ENCODE measurements around the gene POPDC2. TPM values are rescaled to one million over a fixed set of nuclear protein-coding genes. Genes with fewer than 3 reads are reported as not detected.

The POPDC2 gene
- total RNA-seq, 1 experiment from 2014 or later = 0.48 TPM

DNA sequence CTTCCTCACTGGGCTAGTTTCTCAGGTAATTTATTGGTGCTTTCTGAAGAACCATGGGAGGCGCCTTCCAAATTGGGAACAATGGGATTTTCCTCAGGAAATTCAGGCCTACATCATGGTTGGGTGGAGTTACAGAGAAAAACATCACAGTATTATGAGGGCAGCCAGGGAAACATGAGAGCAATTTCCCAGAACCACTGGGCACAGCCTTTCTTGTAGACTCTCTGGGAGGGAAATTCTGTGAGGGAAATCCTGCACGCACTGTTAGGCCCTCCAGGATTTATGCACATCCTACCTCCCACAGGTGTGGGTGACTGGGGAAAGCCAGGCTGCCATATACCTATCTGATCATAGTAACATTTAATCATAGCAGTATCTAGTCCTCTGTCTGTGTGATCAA, 13.2 kb downstream of the POPDC2 start:
- H3K27me3 Mint-ChIP-seq (ENCODE audit: low read depth) = no peaks in the 10 kb centered on the region
- TF ChIP-seq NFE2L1 (CRISPR knock-in tag; IDR thresholded peaks at IDR 0.05) (no peak), ZNF423 (CRISPR knock-in tag; IDR thresholded peaks at IDR 0.05) (no peak), ELF4 (CRISPR knock-in tag; IDR thresholded peaks at IDR 0.05; ENCODE audit: low read depth) (no peak), ZNF263 (CRISPR knock-in tag; IDR thresholded peaks at IDR 0.05; ENCODE audit: low read depth) (no peak), ZNF671 (CRISPR knock-in tag; IDR thresholded peaks at IDR 0.05) (no peak), SMAD3 (CRISPR knock-in tag; IDR thresholded peaks at IDR 0.05; ENCODE audit: borderline replicate concordance) (no peak), ZNF396 (CRISPR knock-in tag; IDR thresholded peaks at IDR 0.05; ENCODE audit: borderline replicate concordance) (no peak), TCF7 (CRISPR knock-in tag; IDR thresholded peaks at IDR 0.05; ENCODE audit: low read depth) (no peak), IRF2 (CRISPR knock-in tag; IDR thresholded peaks at IDR 0.05; ENCODE audit: borderline replicate concordance, low read depth) (no peak), CBFB (CRISPR knock-in tag; IDR thresholded peaks at IDR 0.05; ENCODE audit: low read depth) (no peak), ZNF138 (CRISPR knock-in tag; conservative IDR thresholded peaks at IDR 0.05) (no peak), ZNF317 (CRISPR knock-in tag; IDR thresholded peaks at IDR 0.05; ENCODE audit: borderline replicate concordance, low read depth) (no peak), NFATC4 (CRISPR knock-in tag; IDR thresholded peaks at IDR 0.05) (no peak)
- TF ChIP-seq, protein P1, sequence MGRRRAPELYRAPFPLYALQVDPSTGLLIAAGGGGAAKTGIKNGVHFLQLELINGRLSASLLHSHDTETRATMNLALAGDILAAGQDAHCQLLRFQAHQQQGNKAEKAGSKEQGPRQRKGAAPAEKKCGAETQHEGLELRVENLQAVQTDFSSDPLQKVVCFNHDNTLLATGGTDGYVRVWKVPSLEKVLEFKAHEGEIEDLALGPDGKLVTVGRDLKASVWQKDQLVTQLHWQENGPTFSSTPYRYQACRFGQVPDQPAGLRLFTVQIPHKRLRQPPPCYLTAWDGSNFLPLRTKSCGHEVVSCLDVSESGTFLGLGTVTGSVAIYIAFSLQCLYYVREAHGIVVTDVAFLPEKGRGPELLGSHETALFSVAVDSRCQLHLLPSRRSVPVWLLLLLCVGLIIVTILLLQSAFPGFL (CRISPR knock-in tag; IDR thresholded peaks at IDR 0.05; ENCODE audit: borderline replicate concordance) = no peak
- TF ChIP-seq, protein P2, sequence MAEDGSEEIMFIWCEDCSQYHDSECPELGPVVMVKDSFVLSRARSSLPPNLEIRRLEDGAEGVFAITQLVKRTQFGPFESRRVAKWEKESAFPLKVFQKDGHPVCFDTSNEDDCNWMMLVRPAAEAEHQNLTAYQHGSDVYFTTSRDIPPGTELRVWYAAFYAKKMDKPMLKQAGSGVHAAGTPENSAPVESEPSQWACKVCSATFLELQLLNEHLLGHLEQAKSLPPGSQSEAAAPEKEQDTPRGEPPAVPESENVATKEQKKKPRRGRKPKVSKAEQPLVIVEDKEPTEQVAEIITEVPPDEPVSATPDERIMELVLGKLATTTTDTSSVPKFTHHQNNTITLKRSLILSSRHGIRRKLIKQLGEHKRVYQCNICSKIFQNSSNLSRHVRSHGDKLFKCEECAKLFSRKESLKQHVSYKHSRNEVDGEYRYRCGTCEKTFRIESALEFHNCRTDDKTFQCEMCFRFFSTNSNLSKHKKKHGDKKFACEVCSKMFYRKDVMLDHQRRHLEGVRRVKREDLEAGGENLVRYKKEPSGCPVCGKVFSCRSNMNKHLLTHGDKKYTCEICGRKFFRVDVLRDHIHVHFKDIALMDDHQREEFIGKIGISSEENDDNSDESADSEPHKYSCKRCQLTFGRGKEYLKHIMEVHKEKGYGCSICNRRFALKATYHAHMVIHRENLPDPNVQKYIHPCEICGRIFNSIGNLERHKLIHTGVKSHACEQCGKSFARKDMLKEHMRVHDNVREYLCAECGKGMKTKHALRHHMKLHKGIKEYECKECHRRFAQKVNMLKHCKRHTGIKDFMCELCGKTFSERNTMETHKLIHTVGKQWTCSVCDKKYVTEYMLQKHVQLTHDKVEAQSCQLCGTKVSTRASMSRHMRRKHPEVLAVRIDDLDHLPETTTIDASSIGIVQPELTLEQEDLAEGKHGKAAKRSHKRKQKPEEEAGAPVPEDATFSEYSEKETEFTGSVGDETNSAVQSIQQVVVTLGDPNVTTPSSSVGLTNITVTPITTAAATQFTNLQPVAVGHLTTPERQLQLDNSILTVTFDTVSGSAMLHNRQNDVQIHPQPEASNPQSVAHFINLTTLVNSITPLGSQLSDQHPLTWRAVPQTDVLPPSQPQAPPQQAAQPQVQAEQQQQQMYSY (CRISPR knock-in tag; IDR thresholded peaks at IDR 0.05) = no peak
- TF ChIP-seq, protein P3, sequence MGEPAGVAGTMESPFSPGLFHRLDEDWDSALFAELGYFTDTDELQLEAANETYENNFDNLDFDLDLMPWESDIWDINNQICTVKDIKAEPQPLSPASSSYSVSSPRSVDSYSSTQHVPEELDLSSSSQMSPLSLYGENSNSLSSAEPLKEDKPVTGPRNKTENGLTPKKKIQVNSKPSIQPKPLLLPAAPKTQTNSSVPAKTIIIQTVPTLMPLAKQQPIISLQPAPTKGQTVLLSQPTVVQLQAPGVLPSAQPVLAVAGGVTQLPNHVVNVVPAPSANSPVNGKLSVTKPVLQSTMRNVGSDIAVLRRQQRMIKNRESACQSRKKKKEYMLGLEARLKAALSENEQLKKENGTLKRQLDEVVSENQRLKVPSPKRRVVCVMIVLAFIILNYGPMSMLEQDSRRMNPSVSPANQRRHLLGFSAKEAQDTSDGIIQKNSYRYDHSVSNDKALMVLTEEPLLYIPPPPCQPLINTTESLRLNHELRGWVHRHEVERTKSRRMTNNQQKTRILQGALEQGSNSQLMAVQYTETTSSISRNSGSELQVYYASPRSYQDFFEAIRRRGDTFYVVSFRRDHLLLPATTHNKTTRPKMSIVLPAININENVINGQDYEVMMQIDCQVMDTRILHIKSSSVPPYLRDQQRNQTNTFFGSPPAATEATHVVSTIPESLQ (CRISPR knock-in tag; IDR thresholded peaks at IDR 0.05) = no peak
- TF ChIP-seq, protein P4, sequence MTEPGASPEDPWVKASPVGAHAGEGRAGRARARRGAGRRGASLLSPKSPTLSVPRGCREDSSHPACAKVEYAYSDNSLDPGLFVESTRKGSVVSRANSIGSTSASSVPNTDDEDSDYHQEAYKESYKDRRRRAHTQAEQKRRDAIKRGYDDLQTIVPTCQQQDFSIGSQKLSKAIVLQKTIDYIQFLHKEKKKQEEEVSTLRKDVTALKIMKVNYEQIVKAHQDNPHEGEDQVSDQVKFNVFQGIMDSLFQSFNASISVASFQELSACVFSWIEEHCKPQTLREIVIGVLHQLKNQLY (CRISPR knock-in tag; IDR thresholded peaks at IDR 0.05) = no peak
- TF ChIP-seq, protein P5, sequence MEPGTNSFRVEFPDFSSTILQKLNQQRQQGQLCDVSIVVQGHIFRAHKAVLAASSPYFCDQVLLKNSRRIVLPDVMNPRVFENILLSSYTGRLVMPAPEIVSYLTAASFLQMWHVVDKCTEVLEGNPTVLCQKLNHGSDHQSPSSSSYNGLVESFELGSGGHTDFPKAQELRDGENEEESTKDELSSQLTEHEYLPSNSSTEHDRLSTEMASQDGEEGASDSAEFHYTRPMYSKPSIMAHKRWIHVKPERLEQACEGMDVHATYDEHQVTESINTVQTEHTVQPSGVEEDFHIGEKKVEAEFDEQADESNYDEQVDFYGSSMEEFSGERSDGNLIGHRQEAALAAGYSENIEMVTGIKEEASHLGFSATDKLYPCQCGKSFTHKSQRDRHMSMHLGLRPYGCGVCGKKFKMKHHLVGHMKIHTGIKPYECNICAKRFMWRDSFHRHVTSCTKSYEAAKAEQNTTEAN (CRISPR knock-in tag; IDR thresholded peaks at IDR 0.05) = no peak
- no peak for DNase-seq (ENCODE audit: low spot score)
- ChIA-PET POLR2A (no interaction called here), CTCF (interaction anchor here (1.3 kb wide), 1 partner anchor 46 kb away, joined by 3 read pairs; no protein-coding TSS in a partner anchor)
- ATAC-seq = no peak; the same call in 1 of the 2 replicates
- H3K27ac Mint-ChIP-seq = no peak overlapping the region
- H3K36me3 Mint-ChIP-seq = no peaks in the 10 kb centered on the region
- H3K9me3 Mint-ChIP-seq = no peaks in the 10 kb centered on the region
- peaks cover 24% of the 10 kb centered on the region for H3K4me1 Mint-ChIP-seq
- H3K4me3 Mint-ChIP-seq = no peak overlapping the region
